K562 (cell line): ENCODE data around the gene PLOD1. TPM values are rescaled to one million over a fixed set of nuclear protein-coding genes. Genes with fewer than 3 reads are reported as not detected.

Source experiments
- CTBP1 ChIP-seq: fragments of 450-650 bp; IDR thresholded peaks from 2 replicates; pipeline ENCODE4 v1.6.1; 2016; ENCODE audit warnings: borderline replicate concordance
- CXXC5 ChIP-seq: fragments of 250-450 bp; sonication (Bioruptor Pico); IDR thresholded peaks from 2 replicates; pipeline ENCODE4 v1.8.0; 2022; ENCODE audit warnings: inconsistent platforms, mild to moderate bottlenecking, moderate library complexity
- MNT ChIP-seq, 2 experiments: fragments of 450-650 bp; conservative IDR thresholded peaks; 2 replicates each; pipeline ENCODE4 v1.6.1; 2017; ENCODE audit warnings: mild to moderate bottlenecking in 2 of 2, moderate library complexity in 2 of 2
- MTA2 ChIP-seq: fragments of 450-650 bp; IDR thresholded peaks from 2 replicates; pipeline ENCODE4 v1.6.1; 2016; ENCODE audit warnings: low read depth
- NEUROD1 ChIP-seq: fragments of 150-350 bp; IDR thresholded peaks from 2 replicates; pipeline ENCODE4 v1.6.1; 2014; ENCODE audit warnings: borderline replicate concordance, low read length, low read depth; ENCODE audit not compliant: partially characterized antibody
- REST ChIP-seq, 2 experiments: fragments of 450-650 bp; formaldehyde crosslinking in 1 of 2; IDR thresholded peaks; 2 replicates each; pipeline versions ENCODE4 v1.4.0 to v1.6.1; 2014 to 2020; ENCODE audit warnings: mild to moderate bottlenecking in 2 of 2, borderline replicate concordance in 1 of 2, low read depth in 1 of 2
- SOX6 ChIP-seq: fragments of 450-650 bp; IDR thresholded peaks from 2 replicates; pipeline ENCODE4 v1.6.1; 2014; ENCODE audit warnings: mild to moderate bottlenecking
- TAF15 ChIP-seq: fragments of 200-400 bp; formaldehyde crosslinking; IDR thresholded peaks from 2 replicates; pipeline ENCODE4 v1.6.1; 2017; ENCODE audit warnings: mild to moderate bottlenecking, low read depth, low read length, moderate library complexity
- polyA plus RNA-seq, 8 experiments: library from polyadenylated mRNA; depleted of rRNA in 4 of 8; stranded (reverse) in 5 of 8; unstranded in 3 of 8; fragments of >200 nt; fragmentation: Nextera tagmentation in 2 of 8; fragmentation: Illumina TruSeq in 1 of 8; extraction: Ambion mirVana in 2 of 8; extraction: Trizol in 1 of 8; gene quantifications; 2 replicates each; pipeline versions ENCODE4 v1.2.1 to v1.2.3, GENCODE V29; 2011 to 2014; ENCODE audit warnings: inconsistent platforms in 1 of 8, missing spikeins in 1 of 8
- total RNA-seq, 7 experiments: library from RNA; depleted of rRNA in 6 of 7; stranded (reverse); fragments of >200 nt in 6 of 7; fragmentation: Illumina TruSeq in 2 of 7; extraction: Trizol in 2 of 7; gene quantifications; 2 replicates each; pipeline versions ENCODE4 v1.2.1 to v1.2.3, GENCODE V29; 2011 to 2021; ENCODE audit warnings: low replicate concordance in 1 of 7
- TF ChIP-seq, protein P1 (sequence below), 2 experiments: IDR thresholded peaks; 2 replicates each; pipeline ENCODE4 v1.6.1; 2011; ENCODE audit warnings: borderline replicate concordance in 1 of 2, control low read depth in 1 of 2, low read depth in 1 of 2, low read length in 1 of 2, mild to moderate bottlenecking in 1 of 2, mixed read lengths in 1 of 2, moderate library complexity in 1 of 2; ENCODE audit not compliant: insufficient read depth in 1 of 2, insufficient read length in 1 of 2, poor library complexity in 1 of 2, severe bottlenecking in 1 of 2; ENCODE audit errors: extremely low read depth in 1 of 2
- TF ChIP-seq, protein P2 (sequence below): fragments of 450-650 bp; formaldehyde crosslinking; IDR thresholded peaks from 2 replicates; pipeline ENCODE4 v1.4.0; 2020; ENCODE audit warnings: mild to moderate bottlenecking, mixed read lengths
- TF ChIP-seq, protein P3 (sequence below): sonication (generic); formaldehyde crosslinking; IDR thresholded peaks from 2 replicates; pipeline ENCODE4 v1.8.0; 2022; ENCODE audit warnings: missing genetic modification reagents, mild to moderate bottlenecking, moderate library complexity, borderline replicate concordance

PLOD1 gene
- total and polyA plus RNA-seq, 9 of the 15 experiments (the other 6 are each of a cell fraction or from before 2014, with no cell fraction given), result 16.6 to 90.8 (median 52.7) TPM

- TF ChIP-seq MTA2 (0 out of 2 replicates have a peak, but pooled peaks have one; percentile 13), CXXC5 (CRISPR knock-in tag) (peak; percentile 94), REST (IDR thresholded peaks at IDR 0.05; ENCODE audit: borderline replicate concordance) (no peak), REST (CRISPR knock-in tag; IDR thresholded peaks at IDR 0.05; ENCODE audit: low read depth) (0 out of 2 replicates have a peak, but pooled peaks have one; percentile 46), SOX6 (peak; percentile 63), NEUROD1 (peak; percentile 89), MNT (conservative IDR thresholded peaks at IDR 0.05) (peak; percentile 95 to 97), TAF15 (no peak), CTBP1 (0 out of 2 replicates have a peak, but pooled peaks have one; percentile 64)
- TF ChIP-seq, protein P1, sequence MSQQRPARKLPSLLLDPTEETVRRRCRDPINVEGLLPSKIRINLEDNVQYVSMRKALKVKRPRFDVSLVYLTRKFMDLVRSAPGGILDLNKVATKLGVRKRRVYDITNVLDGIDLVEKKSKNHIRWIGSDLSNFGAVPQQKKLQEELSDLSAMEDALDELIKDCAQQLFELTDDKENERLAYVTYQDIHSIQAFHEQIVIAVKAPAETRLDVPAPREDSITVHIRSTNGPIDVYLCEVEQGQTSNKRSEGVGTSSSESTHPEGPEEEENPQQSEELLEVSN (IDR thresholded peaks at IDR 0.05; ENCODE audit: borderline replicate concordance in 1 of 2, extremely low read depth in 1 of 2, insufficient read depth in 1 of 2, insufficient read length in 1 of 2, low read depth in 1 of 2, low read length in 1 of 2, poor library complexity in 1 of 2, severe bottlenecking in 1 of 2), result peak; percentile 35 to 67
- TF ChIP-seq, protein P2, sequence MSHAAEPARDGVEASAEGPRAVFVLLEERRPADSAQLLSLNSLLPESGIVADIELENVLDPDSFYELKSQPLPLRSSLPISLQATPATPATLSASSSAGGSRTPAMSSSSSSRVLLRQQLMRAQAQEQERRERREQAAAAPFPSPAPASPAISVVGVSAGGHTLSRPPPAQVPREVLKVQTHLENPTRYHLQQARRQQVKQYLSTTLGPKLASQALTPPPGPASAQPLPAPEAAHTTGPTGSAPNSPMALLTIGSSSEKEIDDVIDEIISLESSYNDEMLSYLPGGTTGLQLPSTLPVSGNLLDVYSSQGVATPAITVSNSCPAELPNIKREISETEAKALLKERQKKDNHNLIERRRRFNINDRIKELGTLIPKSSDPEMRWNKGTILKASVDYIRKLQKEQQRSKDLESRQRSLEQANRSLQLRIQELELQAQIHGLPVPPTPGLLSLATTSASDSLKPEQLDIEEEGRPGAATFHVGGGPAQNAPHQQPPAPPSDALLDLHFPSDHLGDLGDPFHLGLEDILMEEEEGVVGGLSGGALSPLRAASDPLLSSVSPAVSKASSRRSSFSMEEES, result peak; percentile 6; the same call in 1 of the 2 replicates
- TF ChIP-seq, protein P3, sequence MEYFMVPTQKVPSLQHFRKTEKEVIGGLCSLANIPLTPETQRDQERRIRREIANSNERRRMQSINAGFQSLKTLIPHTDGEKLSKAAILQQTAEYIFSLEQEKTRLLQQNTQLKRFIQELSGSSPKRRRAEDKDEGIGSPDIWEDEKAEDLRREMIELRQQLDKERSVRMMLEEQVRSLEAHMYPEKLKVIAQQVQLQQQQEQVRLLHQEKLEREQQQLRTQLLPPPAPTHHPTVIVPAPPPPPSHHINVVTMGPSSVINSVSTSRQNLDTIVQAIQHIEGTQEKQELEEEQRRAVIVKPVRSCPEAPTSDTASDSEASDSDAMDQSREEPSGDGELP (CRISPR knock-in tag), result peak; percentile 91
These were observed 4.7 kb upstream of the PLOD1 start (continued) for GRCh38 chr1:11929849-11930248.
